Uterus (tissue), 4 donors: Measurements from ENCODE around the gene GRK5. TPM values are rescaled to one million over a fixed set of nuclear protein-coding genes. Genes with fewer than 3 reads are reported as not detected.
"Not testable (repeated sequence)": the region's sequence is repeated elsewhere in the genome, so short reads cannot be mapped to it uniquely, and the experiment has no call there.

ENCODE experiments used
- DNase-seq, 2 donors: peaks; one replicate each; pipeline ENCODE4 v3.0.0-alpha.2; 2019 to 2020
- H3K27ac ChIP-seq, 2 donors: fragments of 200-600 bp; sonication (generic); 1 replicate in 1 of 2; 2 replicates in 1 of 2; pipeline ENCODE4 v1.5.1; 2016 to 2018
- H3K27me3 ChIP-seq, 2 donors: fragments of 200-600 bp; sonication (generic); one replicate each; pipeline ENCODE4 v1.5.1; 2018 to 2019; ENCODE audit warnings: control low read depth in 1 of 2
- H3K36me3 ChIP-seq, 2 donors: fragments of 200-600 bp; sonication (generic); one replicate each; pipeline ENCODE4 v1.5.1; 2019; ENCODE audit warnings: control low read depth in 1 of 2
- H3K4me1 ChIP-seq, 2 donors: fragments of 200-600 bp; sonication (generic); one replicate each; pipeline ENCODE4 v1.5.1; 2018 to 2019; ENCODE audit warnings: control low read depth in 1 of 2
- H3K4me3 ChIP-seq, 2 donors: fragments of 200-600 bp; sonication (generic); 1 replicate in 1 of 2; 2 replicates in 1 of 2; pipeline ENCODE4 v1.5.1; 2018 to 2019; ENCODE audit warnings: mild to moderate bottlenecking in 1 of 2
- H3K9me3 ChIP-seq, 2 donors: fragments of 200-600 bp; sonication (generic); one replicate each; pipeline ENCODE4 v1.5.1; 2019; ENCODE audit warnings: control low read depth in 1 of 2
- CTCF ChIP-seq, 4 experiments: fragments of 200-600 bp in 2 of 4; fragments of 450-650 bp in 2 of 4; sonication (generic) in 2 of 4; IDR thresholded peaks; one replicate each; pipeline ENCODE4 v1.5.1; 2016 to 2019; ENCODE audit warnings: antibody characterized with exemption in 4 of 4, mild to moderate bottlenecking in 2 of 4, moderate library complexity in 1 of 4
- POLR2A ChIP-seq, 2 donors: fragments of 450-650 bp; IDR thresholded peaks; one replicate each; pipeline ENCODE4 v1.6.1; 2016; ENCODE audit warnings: antibody characterized with exemption in 2 of 2, mild to moderate bottlenecking in 1 of 2, moderate library complexity in 1 of 2
- intact Hi-C: fragments of 100-400 bp; cut with DNase I; formaldehyde crosslinking; loops from one replicate; pipeline ENCODE4 v1.15.1; 2023; ENCODE audit warnings: low total_unique reads
- total RNA-seq, 4 donors: library from RNA; depleted of rRNA in 3 of 4; stranded (reverse); fragments of >200 nt in 3 of 4; gene quantifications; one replicate each; pipeline versions ENCODE4 v1.1.0 to v1.2.4, GENCODE V29; 2014 to 2023
- donor health status: DM: yes; HTN: yes; CAD: no.

Gene GRK5
- total RNA-seq, 4 donors from 2014 or later: 11.6 to 34.6 (median 14.1) TPM

- no peak for TF ChIP-seq POLR2A (IDR thresholded peaks at IDR 0.05)
- no peak for TF ChIP-seq CTCF (IDR thresholded peaks at IDR 0.05)
- H3K4me1 ChIP-seq: no peaks in the 10 kb centered on the region
- no peak overlapping the region for H3K27ac ChIP-seq
- intact Hi-C loops: no loop called here
- no peaks in the 10 kb centered on the region for H3K27me3 ChIP-seq
- no peak for DNase-seq
- no peak overlapping the region for H3K4me3 ChIP-seq
- H3K36me3 ChIP-seq: no peaks in the 10 kb centered on the region
- no peaks in the 10 kb centered on the region for H3K9me3 ChIP-seq
Observed at GRCh38 chr10:119259345-119259744, 52.0 kb downstream of the GRK5 start.

- H3K9me3 ChIP-seq, H3K27me3 ChIP-seq, DNase-seq, intact Hi-C loops, H3K27ac ChIP-seq, H3K36me3 ChIP-seq, H3K4me3 ChIP-seq, H3K4me1 ChIP-seq: not testable (repeated sequence)
Observed at GRCh38 chr10:119261016-119261415, 53.6 kb downstream of the GRK5 start.

DNA sequence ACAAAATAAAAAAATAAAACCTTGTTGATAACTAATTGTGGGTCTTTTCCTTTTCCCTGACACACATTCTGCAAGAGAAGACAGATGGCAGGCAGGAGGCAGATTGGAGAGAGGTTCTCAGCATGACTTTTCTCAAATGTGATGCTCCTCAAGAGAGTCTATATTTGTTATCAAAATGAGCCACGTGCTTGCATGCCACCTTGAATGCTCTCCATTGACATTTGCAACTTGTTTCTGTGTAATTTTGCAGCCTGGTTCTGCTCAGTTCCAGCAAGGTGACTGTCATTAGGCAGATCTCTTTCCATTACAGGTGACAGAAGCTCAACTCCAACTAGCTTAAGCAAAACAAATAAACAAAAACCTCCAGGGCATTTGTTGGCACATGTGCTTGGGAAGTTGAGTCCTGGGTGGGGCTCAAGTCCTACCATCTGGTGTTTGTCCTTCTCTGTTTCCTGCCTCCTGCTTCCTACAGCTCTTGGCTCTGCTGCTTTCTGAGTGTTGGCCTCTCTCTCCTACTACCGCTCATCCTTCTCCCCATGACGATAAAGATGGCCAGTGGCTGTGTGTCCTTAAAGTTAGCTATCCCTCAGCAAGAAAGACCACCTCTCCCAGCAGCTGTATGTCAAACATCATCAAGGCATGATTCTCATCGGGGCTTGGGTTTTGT is 56.7 kb downstream of the GRK5 start:
- Histone ChIP-seq H3K4me3 (no peak overlapping the region), H3K9me3 (no peaks in the 10 kb centered on the region), H3K27ac (no peak overlapping the region), H3K36me3 (no peaks in the 10 kb centered on the region), H3K4me1 (no peaks in the 10 kb centered on the region), H3K27me3 (no peaks in the 10 kb centered on the region)
- no peak for TF ChIP-seq POLR2A (IDR thresholded peaks at IDR 0.05)
- TF ChIP-seq CTCF (IDR thresholded peaks at IDR 0.05): no peak
- intact Hi-C loops: no loop called here
- DNase-seq: no peak

DNA sequence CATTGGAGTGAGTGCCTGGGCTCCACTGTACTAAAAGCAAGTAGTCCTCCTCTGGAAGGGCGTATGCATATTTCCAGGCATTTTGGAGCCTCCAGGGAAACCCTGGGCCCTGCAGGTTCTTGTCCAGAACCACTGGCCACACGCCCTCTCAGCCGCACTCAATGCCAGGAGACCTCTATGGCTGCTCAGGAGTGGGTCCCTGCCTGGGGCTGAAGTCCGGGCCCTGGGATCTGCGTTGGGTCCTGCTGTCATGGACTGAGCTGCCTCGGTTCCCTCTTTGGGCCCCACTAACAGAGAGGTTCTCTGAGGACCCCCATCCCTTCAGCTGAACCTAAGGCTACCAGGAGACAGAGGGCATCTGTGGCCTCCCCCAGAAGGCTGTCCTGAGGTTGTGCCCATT is 58.3 kb downstream of the GRK5 start:
- H3K9me3 ChIP-seq: no peaks in the 10 kb centered on the region
- TF ChIP-seq CTCF (IDR thresholded peaks at IDR 0.05) (no peak), POLR2A (IDR thresholded peaks at IDR 0.05) (no peak)
- no peaks in the 10 kb centered on the region for H3K27me3 ChIP-seq
- no peak overlapping the region for H3K4me3 ChIP-seq
- intact Hi-C loops: no loop called here
- no peak overlapping the region for H3K27ac ChIP-seq
- H3K36me3 ChIP-seq: no peaks in the 10 kb centered on the region
- peaks cover 0 to 3% of the 10 kb centered on the region in 2 donors for H3K4me1 ChIP-seq
- no peak for DNase-seq

DNA sequence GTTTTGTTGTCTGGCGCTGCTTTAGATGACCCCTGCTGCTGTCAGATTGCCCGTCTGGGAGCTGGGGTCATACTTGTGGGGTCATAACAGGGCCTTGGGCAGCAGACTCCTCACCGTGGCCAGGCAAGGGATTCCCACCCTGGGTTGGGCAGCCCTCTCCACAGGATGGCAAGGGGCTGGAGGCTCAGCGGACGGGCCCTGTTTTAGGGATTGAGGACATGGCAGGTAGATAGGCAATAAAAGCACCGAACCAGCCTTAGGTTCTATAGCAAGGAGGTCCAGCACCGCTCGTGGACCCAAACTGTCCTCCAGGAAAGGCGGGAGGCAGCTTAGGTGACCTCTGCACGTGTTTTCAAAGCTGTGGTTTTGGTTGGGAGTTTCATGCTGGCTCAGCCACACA is 60.0 kb downstream of the GRK5 start:
- Histone ChIP-seq H3K9me3 (no peaks in the 10 kb centered on the region), H3K36me3 (no peaks in the 10 kb centered on the region), H3K27ac (no peak overlapping the region), H3K4me1 (peaks cover 0 to 14% of the 10 kb centered on the region in 2 donors), H3K27me3 (no peaks in the 10 kb centered on the region), H3K4me3 (no peak overlapping the region)
- DNase-seq: no peak
- no peak for TF ChIP-seq CTCF (IDR thresholded peaks at IDR 0.05)
- no peak for TF ChIP-seq POLR2A (IDR thresholded peaks at IDR 0.05)
- intact Hi-C loops: no loop called here

DNA sequence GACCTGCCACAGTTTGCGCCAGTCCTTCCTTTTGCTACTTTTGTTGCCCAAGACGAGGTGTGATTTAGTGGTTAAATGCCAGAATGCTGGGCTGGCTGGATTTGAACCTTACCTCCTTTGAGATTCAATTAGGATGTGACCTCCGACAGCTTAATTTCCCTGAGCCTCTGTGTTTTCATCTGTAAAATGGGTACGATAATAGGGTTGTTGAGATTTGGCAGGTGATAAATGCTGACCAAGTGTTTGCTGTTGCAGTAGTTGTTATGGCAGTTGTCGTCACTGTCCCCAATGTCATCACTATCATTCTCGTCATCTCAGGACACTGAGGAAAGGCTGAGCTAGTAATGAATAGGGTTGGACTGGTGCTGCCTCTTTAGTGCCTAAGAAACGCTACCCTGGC is 61.1 kb downstream of the GRK5 start:
- TF ChIP-seq POLR2A (IDR thresholded peaks at IDR 0.05): no peak
- TF ChIP-seq CTCF (IDR thresholded peaks at IDR 0.05): no peak
- intact Hi-C loops: no loop called here
- H3K27me3 ChIP-seq: no peaks in the 10 kb centered on the region
- DNase-seq: no peak
- H3K4me3 ChIP-seq: no peak overlapping the region
- no peak overlapping the region for H3K27ac ChIP-seq
- no peaks in the 10 kb centered on the region for H3K9me3 ChIP-seq
- peaks cover 0 to 14% of the 10 kb centered on the region in 2 donors for H3K4me1 ChIP-seq
- no peaks in the 10 kb centered on the region for H3K36me3 ChIP-seq
